Activated CD4-positive, alpha-beta T cell treated with anti-CD3 and anti-CD28 coated beads for 4 hours (primary cell): ENCODE results near the gene TMEM178B.
"Not testable (repeated sequence)": the region's sequence is repeated elsewhere in the genome, so short reads cannot be mapped to it uniquely, and the experiment has no call there.

Experiments
- DNase-seq, 2 donors: peaks; one replicate each; pipeline ENCODE4 v3.0.0-alpha.2; 2020

TMEM178B gene

GRCh38 chr7:141074997-141075396 lies 1.1 kb downstream of the TMEM178B start:
- no peak for DNase-seq

- DNase-seq, result no peak
These were observed 2.5 kb downstream of the TMEM178B start for GRCh38 chr7:141076377-141076776.

DNA sequence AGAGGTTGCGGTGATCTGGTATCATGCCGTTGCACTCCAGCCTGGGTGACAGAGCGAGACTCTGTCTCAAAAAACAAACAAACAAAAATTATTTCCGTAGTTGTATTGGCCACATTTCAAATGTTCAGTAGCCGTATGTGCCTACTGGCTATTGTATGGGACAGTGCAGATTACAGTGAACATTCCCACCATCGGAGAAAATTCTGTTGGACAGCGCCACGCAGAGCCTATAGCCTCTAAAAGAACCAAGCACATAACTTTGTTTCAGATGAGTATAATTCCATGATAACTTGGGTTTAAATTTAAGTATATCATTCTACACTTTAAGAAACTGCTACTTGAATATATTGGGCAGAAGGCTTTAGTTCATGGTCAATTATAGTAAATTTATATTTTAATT lies 5.4 kb downstream of the TMEM178B start:
- DNase-seq, result no peak

DNA sequence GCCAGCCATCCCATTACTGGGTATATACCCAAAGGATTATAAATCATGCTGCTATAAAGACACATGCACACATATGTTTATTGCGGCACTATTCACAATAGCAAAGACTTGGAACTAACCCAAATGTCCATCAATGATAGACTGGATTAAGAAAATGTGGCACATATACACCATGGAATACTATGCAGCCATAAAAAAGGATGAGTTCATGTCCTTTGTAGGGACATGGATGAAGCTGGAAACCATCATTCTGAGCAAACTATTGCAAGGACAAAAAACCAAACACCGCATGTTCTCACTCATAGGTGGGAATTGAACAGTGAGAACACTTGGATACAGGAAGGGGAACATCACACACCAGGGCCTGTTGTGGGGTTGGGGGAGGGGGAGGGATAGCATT lies 15.6 kb downstream of the TMEM178B start:
- DNase-seq, result not testable (repeated sequence)

DNA sequence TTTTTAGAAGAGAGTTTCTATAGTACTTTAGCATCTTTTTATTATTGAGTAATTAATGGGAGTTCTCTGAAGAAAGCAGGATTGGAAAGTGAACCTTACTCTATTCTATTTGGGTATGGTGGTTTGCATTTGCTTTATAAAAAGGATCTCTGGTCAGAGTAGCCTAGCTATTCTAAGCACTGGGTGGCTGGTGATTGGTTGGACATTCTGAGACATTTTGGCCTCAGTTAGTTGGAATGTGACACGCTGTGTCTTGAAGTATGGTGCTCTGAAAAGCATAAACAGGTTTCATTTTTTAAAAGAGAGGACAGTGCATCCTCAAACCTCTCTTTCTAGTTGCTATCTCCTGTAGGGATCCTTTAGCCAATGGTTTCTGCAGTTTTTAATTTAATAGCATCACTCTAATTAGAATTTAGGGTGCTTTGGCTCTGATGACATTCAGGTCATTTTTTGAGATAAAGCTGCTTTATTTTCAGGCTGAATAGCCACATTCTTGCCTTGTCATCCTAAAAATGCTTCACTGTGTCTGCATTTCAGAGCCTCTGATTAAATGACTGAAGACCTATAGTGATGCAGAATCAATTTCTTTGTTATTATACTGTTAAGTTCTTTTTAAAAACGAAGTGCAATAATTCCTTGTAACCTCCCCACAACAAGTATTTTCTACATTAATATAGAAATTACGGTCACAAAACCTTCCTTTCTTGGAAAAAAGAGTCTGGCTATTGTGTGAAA lies 20.6 kb downstream of the TMEM178B start:
- DNase-seq, result no peak

DNA sequence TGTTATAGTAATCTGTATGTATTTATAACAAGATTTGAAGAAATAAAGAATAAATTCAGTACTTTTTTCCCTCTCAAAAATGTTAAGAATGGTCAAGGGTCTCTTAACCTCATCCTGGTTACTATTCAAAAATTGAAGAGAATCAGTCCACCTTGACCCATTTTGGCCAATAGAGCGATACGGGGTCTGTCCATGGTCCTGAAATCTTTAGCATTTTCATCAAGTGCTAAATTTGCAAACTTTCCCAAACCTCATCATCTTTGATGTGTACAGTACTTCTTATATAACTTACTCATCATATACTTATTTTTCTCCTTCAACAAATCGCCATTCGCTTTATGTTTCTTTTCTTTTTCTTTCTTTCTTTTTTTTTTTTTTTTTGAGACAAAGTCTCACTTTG lies 23.6 kb downstream of the TMEM178B start:
- DNase-seq, result no peak

DNA sequence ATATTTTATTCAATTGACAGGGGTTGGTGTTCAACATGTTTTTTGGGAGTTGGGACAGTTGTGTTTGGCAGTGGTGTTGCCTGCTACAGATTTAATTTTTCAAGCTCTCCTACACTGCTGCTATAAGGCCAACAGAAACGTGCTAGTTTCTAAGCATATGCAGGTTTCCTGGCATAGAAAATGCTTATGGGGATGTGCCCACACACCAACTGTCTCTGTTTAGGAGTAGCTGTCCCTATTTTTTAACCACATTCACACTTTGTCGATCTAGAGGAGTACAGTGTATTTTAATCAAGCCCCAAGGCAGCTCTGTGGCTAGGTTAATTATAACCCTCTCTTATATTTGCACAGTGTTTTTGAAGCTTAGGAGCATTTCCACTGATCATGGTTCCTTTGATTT lies 28.6 kb downstream of the TMEM178B start:
- no peak for DNase-seq

GRCh38 chr7:141103847-141104429 lies 30.1 kb downstream of the TMEM178B start:
- DNase-seq, result no peak

DNA sequence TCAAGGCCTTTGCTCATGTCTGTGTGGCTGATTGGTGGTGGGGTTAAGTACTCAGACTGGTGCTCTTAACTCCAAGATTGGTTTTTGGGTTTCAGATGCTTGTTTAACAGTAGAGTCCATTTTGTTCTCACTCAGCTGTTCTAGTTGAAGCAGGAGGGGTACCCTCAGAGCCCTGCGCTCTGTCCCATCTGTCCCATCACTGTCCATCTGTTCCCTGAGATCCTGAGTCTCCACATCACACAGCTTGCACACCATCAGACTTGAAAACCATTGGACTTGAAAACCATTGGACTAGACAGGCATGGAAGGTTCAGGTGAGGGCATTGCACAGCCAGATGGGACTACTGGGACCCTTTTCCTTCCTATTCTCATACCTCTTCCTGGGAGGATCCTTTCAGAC lies 39.3 kb downstream of the TMEM178B start:
- no peak for DNase-seq

DNA sequence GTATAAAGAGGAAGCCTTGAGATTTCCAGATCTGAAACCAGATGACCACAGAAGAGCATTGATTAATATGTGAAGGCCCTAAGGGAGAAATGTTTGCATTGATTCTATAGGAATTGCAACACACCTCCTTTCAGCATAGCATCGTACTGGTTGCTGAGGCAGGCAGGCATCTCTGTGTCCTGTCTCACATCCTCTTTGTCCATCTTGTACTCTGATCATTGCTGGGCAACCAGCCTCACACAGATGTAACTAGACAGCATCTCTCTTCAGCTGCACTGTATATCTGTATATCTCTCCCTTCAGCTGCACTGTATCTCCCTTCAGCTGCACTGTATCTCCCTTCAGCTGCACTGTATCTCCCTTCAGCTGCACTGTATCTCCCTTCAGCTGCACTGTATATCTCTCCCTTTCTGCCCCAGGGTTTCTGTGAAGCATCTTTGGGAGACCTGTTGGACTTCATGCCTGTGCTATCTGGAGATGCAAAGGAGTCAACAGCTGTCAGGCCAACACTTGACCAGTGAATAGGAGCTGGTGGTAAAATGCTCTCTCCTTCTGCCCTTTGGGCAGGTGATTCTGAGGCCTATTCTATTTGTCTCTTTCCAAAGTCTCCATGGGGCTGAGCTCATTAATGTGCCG lies 40.3 kb downstream of the TMEM178B start:
- DNase-seq, result no peak

- no peak for DNase-seq
These were observed 42.1 kb downstream of the TMEM178B start for GRCh38 chr7:141115965-141116364.

DNA sequence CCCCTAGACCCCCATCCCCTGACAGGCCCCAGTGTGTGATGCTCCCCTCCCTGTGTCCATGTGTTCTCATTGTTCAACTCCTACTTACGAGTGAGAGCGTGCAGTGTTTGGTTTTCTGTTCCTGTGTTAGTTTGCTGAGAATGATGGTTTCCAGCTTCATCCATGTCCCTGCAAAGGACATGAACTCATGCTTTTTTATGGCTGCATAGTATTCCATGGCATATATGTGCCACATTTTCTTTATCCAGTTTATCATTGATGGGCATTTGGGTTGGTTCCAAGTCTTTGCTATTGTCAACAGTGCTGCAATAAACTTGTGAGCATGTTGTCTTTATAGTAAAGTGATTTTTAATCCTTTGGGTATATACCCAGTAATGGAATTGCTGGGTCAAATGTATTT lies 42.8 kb downstream of the TMEM178B start:
- DNase-seq, result not testable (repeated sequence)

- DNase-seq, result no peak
These were observed 44.9 kb downstream of the TMEM178B start for GRCh38 chr7:141118767-141119166.

DNA sequence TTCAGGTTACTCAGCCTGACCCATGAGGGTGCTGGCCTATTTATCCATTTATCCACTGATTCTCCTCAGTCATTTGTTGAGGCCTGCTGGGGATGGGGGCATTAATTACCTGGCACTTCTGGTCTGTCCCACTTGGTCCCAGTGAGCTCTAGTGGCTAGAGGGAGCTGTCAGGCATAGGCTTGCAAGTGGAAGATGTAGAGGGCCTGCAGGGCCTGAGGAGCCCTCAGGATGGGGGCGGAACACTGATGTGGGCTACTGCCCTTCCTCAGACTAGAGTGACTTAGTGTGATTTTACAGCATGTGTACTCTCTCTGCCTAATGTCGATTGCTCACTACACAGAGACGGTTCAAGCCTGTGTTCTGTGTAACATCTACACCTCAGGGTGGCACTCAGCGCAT lies 45.3 kb downstream of the TMEM178B start:
- no peak for DNase-seq

- no peak for DNase-seq
These were observed 48.9 kb downstream of the TMEM178B start for GRCh38 chr7:141122736-141123135.

DNA sequence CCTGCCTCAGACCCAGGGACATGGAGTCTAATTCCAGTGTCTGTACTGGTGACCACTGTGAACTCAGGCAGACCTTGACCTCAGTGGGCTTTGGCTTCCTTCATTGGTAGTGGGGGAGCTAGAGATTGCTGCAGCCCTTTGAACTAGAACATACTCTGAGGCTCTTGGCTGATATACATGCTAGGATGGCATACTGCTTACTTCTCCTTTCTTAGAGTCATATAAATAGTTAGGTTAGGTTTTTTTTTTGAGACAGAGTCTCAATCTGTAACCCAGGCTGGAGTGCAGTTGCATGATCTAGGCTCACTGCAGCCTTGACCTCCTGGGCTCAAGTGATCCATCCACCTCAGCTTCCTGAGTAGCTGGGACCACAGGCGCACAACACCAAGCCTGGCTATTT lies 49.7 kb downstream of the TMEM178B start:
- no peak for DNase-seq

GRCh38 chr7:141126107-141126506 lies 52.2 kb downstream of the TMEM178B start:
- no peak for DNase-seq

DNA sequence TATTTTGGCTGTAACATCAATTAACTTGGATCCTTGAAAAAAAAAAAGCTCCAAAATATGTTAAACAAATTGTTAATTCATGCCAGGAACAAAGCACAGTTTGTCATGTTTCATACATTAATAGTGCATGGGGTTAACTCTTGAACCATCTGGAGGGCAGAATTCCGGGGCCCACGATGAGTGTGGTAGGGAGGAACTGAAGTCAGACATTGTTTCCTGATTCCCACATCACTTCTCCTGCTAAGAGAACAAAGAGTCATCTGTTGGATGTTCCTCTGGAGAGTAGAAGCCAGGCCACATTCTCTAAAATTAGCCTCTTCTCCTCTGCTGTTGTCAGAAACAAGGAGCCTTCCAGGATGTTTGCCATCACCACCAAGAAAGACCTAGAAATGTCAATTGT lies 54.6 kb downstream of the TMEM178B start:
- no peak for DNase-seq

DNA sequence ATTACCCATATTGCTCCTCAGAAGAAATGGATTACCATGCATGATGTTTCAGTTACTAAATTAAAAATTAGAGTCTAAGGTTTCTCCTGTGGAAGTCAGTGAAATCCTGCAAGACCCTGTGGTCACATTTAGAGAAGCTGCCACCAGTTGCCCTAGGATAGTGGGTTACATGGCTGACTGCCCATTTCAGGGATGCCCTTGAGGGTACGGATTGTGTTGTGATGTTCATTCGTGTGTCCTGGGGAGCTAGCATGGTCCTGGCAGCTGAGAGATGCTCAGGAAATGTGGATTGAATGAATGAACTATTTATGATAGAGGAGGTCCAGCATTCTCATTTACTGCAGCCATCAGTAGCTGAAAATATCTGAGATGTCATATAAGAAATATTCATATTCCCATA lies 55.1 kb downstream of the TMEM178B start:
- no peak for DNase-seq

- no peak for DNase-seq
These were observed 58.8 kb downstream of the TMEM178B start for GRCh38 chr7:141132671-141133070.

DNA sequence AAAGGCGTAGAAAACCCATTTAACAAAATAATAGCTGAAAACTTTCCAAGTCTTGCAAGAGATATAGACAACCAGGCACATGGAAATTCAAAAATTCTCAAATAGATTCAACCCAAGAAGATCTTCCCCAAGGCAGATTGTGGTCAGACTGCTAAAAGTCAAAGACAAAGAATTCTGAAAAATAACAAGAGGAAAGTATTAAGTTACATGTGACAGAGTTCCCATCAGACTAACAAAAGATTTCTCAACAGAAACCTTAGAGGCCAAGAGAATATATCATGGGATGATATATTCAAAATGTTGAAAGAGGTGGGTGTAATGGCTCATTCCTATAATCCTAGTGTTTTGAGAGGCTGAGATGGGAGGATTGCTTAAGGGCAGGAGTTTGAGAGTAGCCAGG lies 59.8 kb downstream of the TMEM178B start:
- no peak for DNase-seq

DNA sequence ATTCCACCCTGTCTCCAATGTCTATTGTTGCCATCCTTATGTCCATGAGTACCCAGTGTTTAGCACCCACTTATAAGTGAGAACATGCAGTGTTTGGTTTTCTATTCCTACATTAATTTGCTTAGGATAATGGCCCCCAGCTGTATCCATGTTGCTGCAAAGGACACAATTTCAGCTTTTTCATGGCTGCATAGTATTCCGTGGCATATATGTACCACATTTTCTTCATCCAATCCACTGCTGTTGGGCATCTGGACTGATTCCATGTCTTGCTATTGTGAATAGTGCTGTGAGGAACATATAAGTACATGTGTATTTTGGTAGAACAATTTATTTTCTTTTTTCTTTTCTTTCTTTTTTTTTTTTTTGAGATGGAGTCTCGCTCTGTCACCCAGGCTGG lies 68.2 kb downstream of the TMEM178B start:
- no peak for DNase-seq

GRCh38 chr7:141144921-141145629 lies 71.2 kb downstream of the TMEM178B start:
- no peak for DNase-seq

- DNase-seq, result no peak
These were observed 71.7 kb downstream of the TMEM178B start for GRCh38 chr7:141145630-141145982.
